AG10803 (cell line): ENCODE measurements around the gene SLC6A6.

Experiments
- DNase-seq: peaks from one replicate; pipeline ENCODE4 v3.0.0; 2010; ENCODE audit warnings: low read depth
- H3K4me3 ChIP-seq: 2 replicates; pipeline ENCODE4 v1.5.1; 2011; ENCODE audit warnings: mild to moderate bottlenecking, low read length, control low read depth
- CTCF ChIP-seq: conservative IDR thresholded peaks from 2 replicates; pipeline ENCODE4 v1.5.1; 2011; ENCODE audit warnings: mild to moderate bottlenecking, low read length, control low read depth, inconsistent platforms

SLC6A6 gene

GRCh38 chr3:14371573-14372474 is 30.6 kb upstream of the SLC6A6 start:
- no peak overlapping the region for H3K4me3 ChIP-seq
- peak; percentile 64 for DNase-seq
- no peak for TF ChIP-seq CTCF

- TF ChIP-seq CTCF: no peak
- no peak overlapping the region for H3K4me3 ChIP-seq
- no peak for DNase-seq
Measured at GRCh38 chr3:14372587-14372986, 29.8 kb upstream of the SLC6A6 start.

- DNase-seq: no peak
- no peak overlapping the region for H3K4me3 ChIP-seq
- TF ChIP-seq CTCF: no peak
Measured at GRCh38 chr3:14373753-14374376, 28.5 kb upstream of the SLC6A6 start.

GRCh38 chr3:14374444-14374883 is 27.9 kb upstream of the SLC6A6 start:
- H3K4me3 ChIP-seq: no peak overlapping the region
- TF ChIP-seq CTCF: no peak
- DNase-seq: no peak

GRCh38 chr3:14375192-14375591 is 27.2 kb upstream of the SLC6A6 start:
- H3K4me3 ChIP-seq: no peak overlapping the region
- no peak for TF ChIP-seq CTCF
- DNase-seq: no peak

- no peak for TF ChIP-seq CTCF
- no peak overlapping the region for H3K4me3 ChIP-seq
- no peak for DNase-seq
Measured at GRCh38 chr3:14376348-14377043, 25.9 kb upstream of the SLC6A6 start.
